ENCODE measurements around the gene ZNHIT2. TPM values are rescaled to one million over a fixed set of nuclear protein-coding genes. Genes with fewer than 3 reads are reported as not detected.

ZNHIT2 gene
- total and polyA plus RNA-seq, 2 of the 13 experiments (the other 11 are each of a cell fraction or from before 2014, with no cell fraction given), result 1.1 to 6.5 TPM

DNA sequence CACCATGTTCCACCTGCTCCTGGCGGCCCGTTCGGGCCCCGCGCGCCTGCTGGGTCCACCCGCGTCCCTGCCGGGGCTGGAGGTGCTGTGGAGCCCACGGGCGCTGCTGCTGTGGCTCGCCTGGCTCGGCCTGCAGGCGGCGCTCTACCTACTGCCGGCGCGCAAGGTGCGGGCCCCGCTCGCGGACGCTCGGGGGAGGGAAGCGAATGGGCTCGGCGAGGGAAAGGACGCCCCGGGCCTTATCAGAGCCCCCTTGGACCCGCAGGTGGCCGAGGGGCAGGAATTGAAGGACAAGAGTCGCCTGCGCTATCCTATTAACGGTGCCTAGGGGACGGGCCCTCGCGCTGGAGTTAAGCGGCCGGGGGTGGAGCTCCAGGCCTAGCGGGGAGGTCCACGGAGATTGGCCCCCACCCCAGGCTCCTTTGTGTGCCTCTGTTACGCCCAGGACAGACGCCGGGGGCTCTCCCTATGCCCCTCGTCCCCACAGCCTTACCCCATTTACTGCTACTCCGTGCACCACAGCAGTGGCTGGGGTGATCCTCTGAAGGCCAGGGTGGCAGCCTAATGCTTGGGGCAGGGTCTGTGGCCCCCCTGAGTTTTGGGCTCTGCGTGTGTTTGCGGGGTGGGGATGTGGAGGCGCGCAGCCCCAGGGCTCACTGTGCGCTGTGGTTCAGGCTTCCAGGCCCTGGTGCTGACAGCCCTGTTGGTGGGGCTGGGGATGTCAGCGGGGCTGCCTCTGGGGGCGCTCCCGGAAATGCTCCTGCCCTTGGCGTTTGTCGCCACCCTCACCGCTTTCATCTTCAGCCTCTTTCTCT is 4.7 kb downstream of the ZNHIT2 start (continued):
- TF ChIP-seq HOXA5 (CRISPR knock-in tag; IDR thresholded peaks at IDR 0.05) (peak; percentile 22; the same call in 1 of the 2 replicates), MYC (CRISPR knock-in tag; IDR thresholded peaks at IDR 0.05; ENCODE audit: borderline replicate concordance) (peak; percentile 66), ZNF567 (CRISPR knock-in tag; IDR thresholded peaks at IDR 0.05; ENCODE audit: borderline replicate concordance) (peak; percentile 71; the same call in 1 of the 2 replicates), ETV6 (CRISPR knock-in tag; conservative IDR thresholded peaks at IDR 0.05) (0 out of 2 replicates have a peak, but pooled peaks have one; percentile 60), SPEN (CRISPR knock-in tag; IDR thresholded peaks at IDR 0.05; ENCODE audit: low read depth) (peak; percentile 39; the same call in 1 of the 2 replicates), SAFB2 (CRISPR knock-in tag; IDR thresholded peaks at IDR 0.05; ENCODE audit: borderline replicate concordance, low read depth) (0 out of 2 replicates have a peak, but pooled peaks have one; percentile 4), TCF12 (IDR thresholded peaks at IDR 0.05) (no peak), TCF12 (CRISPR knock-in tag; IDR thresholded peaks at IDR 0.05) (0 out of 2 replicates have a peak, but pooled peaks have one; percentile 66), LCORL (IDR thresholded peaks at IDR 0.05) (no peak), LCORL (CRISPR knock-in tag; IDR thresholded peaks at IDR 0.05) (peak; percentile 52; the same call in 1 of the 2 replicates), SIN3A (IDR thresholded peaks at IDR 0.05; ENCODE audit: borderline replicate concordance, low read depth, low read length) (peak; percentile 43; the same call in 1 of the 2 replicates), ZNF598 (CRISPR knock-in tag; IDR thresholded peaks at IDR 0.05; ENCODE audit: borderline replicate concordance) (peak; percentile 69; the same call in 1 of the 2 replicates), ZNF563 (CRISPR knock-in tag; IDR thresholded peaks at IDR 0.05) (no peak; the same call in 1 of the 2 replicates), TAF1 (CRISPR knock-in tag; IDR thresholded peaks at IDR 0.05) (peak; percentile 37), AGO1 (IDR thresholded peaks at IDR 0.05; ENCODE audit: low read depth, low read length, poor library complexity, severe bottlenecking) (peak; percentile 99)
- TF ChIP-seq, protein P1, sequence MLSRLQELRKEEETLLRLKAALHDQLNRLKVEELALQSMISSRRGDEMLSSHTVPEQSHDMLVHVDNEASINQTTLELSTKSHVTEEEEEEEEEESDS (CRISPR knock-in tag; IDR thresholded peaks at IDR 0.05; ENCODE audit: borderline replicate concordance), result no peak
- TF ChIP-seq, protein P2, sequence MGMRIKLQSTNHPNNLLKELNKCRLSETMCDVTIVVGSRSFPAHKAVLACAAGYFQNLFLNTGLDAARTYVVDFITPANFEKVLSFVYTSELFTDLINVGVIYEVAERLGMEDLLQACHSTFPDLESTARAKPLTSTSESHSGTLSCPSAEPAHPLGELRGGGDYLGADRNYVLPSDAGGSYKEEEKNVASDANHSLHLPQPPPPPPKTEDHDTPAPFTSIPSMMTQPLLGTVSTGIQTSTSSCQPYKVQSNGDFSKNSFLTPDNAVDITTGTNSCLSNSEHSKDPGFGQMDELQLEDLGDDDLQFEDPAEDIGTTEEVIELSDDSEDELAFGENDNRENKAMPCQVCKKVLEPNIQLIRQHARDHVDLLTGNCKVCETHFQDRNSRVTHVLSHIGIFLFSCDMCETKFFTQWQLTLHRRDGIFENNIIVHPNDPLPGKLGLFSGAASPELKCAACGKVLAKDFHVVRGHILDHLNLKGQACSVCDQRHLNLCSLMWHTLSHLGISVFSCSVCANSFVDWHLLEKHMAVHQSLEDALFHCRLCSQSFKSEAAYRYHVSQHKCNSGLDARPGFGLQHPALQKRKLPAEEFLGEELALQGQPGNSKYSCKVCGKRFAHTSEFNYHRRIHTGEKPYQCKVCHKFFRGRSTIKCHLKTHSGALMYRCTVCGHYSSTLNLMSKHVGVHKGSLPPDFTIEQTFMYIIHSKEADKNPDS (CRISPR knock-in tag; IDR thresholded peaks at IDR 0.05), result no peak
- TF ChIP-seq, protein P3, sequence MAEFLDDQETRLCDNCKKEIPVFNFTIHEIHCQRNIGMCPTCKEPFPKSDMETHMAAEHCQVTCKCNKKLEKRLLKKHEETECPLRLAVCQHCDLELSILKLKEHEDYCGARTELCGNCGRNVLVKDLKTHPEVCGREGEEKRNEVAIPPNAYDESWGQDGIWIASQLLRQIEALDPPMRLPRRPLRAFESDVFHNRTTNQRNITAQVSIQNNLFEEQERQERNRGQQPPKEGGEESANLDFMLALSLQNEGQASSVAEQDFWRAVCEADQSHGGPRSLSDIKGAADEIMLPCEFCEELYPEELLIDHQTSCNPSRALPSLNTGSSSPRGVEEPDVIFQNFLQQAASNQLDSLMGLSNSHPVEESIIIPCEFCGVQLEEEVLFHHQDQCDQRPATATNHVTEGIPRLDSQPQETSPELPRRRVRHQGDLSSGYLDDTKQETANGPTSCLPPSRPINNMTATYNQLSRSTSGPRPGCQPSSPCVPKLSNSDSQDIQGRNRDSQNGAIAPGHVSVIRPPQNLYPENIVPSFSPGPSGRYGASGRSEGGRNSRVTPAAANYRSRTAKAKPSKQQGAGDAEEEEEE (CRISPR knock-in tag; IDR thresholded peaks at IDR 0.05; ENCODE audit: borderline replicate concordance), result 0 out of 2 replicates have a peak, but pooled peaks have one; percentile 22
- TF ChIP-seq, protein P4, sequence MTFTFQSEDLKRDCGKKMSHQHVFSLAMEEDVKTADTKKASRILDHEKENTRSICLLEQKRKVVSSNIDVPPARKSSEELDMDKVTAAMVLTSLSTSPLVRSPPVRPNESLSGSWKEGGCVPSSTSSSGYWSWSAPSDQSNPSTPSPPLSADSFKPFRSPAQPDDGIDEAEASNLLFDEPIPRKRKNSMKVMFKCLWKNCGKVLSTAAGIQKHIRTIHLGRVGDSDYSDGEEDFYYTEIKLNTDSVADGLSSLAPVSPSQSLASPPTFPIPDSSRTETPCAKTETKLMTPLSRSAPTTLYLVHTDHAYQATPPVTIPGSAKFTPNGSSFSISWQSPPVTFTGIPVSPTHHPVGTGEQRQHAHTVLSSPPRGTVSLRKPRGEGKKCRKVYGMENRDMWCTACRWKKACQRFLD (CRISPR knock-in tag; IDR thresholded peaks at IDR 0.05; ENCODE audit: borderline replicate concordance), result 0 out of 2 replicates have a peak, but pooled peaks have one; percentile 50
- TF ChIP-seq, protein P5, sequence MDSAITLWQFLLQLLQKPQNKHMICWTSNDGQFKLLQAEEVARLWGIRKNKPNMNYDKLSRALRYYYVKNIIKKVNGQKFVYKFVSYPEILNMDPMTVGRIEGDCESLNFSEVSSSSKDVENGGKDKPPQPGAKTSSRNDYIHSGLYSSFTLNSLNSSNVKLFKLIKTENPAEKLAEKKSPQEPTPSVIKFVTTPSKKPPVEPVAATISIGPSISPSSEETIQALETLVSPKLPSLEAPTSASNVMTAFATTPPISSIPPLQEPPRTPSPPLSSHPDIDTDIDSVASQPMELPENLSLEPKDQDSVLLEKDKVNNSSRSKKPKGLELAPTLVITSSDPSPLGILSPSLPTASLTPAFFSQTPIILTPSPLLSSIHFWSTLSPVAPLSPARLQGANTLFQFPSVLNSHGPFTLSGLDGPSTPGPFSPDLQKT (CRISPR knock-in tag; IDR thresholded peaks at IDR 0.05; ENCODE audit: borderline replicate concordance), result no peak
- TF ChIP-seq, protein P6, sequence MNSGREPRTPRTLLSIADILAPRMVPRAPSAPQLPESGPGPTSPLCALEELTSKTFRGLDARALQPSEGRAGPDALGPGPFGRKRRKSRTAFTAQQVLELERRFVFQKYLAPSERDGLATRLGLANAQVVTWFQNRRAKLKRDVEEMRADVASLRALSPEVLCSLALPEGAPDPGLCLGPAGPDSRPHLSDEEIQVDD (CRISPR knock-in tag; IDR thresholded peaks at IDR 0.05; ENCODE audit: borderline replicate concordance), result no peak
